NCI-H2227 (cell line): Measurements from ENCODE around the gene SMC6.

Experiments
- DNase-seq: peaks from one replicate; lab custom pipeline; 2025; ENCODE audit not compliant: unreplicated experiment; lab: John Stamatoyannopoulos, UW

The SMC6 gene

DNA sequence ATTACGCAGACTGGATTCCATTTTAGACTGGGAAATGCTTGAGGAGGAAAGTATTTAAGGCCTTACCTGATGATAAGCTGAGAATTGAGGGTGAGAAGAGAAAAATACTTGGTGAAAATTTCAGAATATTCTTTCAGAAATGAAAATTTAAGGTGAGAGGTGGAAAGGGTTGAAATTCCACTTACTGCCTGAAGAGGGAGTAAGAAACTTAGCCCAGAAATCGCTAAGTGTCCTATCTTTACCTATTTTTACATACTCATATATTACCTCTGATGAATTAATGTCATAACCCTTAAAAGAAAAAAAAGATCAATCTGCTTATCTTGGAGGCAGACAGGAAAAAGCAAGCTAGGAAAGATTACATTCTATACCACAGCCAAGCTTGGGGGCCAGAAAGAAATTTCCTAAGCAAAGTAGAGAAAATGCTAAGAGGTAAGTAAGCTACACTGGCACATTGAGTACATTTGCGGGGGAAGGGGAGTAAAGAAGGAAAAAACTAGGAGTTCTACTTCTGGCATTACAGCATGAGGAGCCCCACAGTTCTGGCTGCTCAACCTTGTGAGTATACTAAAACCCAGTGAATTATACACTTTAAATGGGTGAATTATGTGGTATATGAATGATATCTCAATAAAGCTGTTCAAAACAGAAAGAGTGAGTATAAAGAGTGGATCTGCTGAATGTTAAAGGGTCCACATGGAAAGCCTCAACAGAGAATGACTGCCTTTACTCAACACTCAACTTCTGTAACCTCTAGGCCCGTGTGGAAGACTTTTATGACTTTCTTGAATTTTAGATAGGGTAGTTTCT lies 33.8 kb downstream of the SMC6 start:
- peak; percentile 28 for DNase-seq

DNA sequence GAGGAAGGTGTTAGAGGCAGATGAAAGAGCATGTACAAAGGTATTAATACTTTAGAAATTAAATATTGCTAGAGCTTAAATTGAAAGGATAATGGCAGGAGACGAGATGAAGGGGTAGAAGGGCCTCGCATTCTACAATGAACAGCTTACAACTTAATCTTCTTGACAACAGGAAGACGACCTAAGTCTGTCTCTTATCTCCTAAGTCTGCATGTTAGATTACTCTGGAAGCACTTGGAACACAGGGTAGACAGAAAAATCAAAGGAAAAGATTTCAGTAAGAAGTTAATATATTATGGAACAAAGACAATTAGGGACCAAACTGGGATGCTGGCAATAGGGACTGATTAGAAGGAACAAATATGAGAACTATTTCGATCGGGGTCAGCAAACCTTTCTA lies 34.9 kb downstream of the SMC6 start:
- no peak for DNase-seq

DNA sequence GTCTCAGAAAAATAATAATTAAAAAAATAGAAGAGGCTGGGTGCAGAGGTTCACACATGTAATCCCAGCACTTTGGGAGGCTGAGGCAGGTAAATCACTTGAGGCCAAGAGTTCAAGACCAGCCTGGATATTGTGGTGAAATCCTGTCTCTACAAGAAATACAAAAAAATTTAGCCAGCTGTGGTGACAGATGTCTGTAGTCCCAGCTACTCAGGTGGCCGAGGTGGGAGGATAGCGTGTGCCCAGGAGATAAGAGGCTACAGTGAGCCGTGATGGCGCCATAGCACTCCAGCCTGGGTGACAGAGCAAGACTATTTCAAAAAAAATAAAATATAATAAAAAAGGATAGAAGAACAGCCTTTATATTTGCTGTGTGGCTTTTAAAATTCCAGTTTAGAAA lies 35.9 kb downstream of the SMC6 start:
- DNase-seq, result no peak

DNA sequence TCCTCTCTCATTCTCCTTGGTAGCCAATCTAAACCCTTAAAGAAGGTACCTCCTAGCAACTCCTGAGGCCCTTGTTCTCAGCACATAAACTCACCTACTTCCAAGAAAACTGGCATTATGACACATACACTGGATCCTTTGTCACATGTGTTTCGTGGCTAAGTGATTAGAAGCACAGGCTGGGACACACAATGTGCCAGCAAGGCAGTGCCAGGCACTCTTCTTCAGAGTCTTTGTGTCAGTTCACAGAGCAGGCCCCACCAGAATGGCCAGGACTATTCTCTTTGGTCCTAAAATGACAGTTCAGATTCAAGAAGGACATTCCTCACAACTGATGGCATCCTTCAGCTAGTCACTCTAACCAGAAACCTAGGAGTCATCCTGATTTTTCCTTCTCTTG lies 40.3 kb downstream of the SMC6 start:
- DNase-seq, result no peak

DNA sequence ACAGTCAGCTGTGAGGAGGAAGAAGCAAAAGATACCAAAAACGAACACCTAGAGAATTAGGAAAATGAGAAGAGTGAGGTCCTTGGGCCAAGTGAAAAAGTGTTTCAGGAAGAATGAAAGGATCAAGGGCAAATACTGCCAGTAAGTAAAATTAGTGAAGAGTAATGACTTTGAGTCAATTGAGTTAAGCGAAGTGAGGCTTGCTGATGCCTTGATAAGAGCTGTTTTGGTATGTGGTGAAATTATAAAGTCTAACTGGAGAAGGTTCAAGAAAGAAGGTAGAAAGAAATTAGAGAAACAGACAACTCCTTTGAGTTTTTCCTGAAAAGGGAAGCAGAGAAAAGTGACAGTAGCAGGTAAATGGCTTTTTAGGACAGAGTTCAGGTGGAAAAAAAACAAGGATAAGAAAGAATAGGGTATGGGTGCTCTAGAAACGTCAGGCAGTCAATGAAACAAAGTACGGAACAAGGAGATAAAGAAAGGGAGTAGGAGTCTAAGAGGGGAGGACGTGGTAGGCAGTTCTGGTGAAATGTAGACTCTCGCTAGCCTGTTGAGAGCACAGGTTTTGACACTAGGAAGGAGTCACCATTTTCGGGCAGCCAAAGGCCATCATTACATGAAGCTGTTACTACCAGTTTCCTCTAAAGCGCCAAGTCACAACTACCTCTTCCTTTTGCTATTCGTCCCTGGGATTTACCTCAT lies 42.9 kb downstream of the SMC6 start:
- no peak for DNase-seq

DNA sequence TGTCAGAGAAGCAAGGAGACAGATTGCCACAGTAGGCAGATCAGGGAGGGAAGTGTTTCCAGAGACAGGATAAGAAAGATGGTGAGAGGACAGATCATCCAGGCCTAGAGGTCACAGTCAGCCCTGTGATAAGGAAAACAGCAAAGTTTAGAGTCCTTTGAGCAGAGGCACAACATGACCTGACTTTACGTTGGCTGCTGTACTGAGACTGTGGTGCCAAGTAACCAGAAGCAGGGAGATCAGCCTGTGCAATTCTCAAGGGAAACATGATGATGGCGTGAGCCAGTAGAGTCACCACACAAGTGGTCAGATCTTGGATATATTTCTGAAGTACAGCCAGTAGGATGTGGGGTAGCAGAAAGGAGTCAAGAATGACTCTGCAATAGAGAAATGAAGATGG lies 43.7 kb downstream of the SMC6 start:
- DNase-seq, result no peak

DNA sequence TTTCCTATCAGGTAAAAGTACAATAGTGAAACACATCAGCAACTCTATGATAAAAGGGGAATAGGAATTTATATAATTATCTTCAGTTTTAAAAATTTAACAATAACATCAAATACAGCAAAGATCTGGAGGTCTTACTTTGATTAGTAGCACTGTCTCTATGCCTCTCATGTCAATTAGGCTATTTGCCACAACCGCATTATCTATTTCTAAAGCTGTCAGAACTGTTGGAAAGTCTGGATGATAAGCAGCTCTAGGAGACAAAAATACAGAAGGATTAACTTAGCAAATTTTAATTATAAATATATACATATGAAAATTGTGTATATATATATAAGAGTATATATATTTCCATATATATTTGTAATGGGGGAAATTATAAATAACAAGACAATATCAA lies 45.1 kb downstream of the SMC6 start:
- DNase-seq, result no peak

DNA sequence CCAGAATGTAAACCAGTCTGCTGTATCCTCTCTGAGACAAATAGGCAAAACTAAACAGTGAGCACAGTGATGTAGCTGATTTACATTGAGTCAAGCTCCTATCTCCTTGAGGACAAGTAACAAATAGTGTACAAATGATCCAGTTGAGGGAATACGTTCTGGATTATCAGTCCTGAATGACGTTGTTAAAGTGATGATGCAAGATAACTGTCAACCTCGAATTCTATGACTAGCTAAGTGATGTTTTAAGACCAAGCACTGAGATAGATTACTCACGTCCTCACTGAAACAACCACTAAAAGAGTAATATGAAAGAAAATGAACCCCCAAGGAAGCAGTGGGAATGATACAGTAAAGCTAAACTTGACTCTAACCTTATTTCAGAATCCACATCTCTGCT lies 46.8 kb downstream of the SMC6 start:
- no peak for DNase-seq

DNA sequence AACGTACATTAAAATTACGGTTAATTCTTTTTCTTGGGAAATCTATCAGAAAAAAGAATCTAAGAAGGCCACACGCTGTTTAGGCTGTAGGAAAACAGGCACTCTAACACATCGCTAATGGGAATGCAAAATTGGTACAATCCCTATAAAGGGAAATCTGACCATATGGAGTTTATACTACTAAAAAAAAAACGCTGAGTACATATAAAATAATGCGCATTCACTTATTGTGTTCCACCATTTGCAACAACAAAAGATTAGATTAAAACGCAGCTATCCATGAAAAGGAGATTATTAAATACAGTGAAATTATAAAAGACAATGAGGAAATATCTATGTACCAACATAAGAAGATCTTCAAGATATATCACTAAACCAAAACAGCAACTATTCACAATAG lies 62.8 kb downstream of the SMC6 start:
- DNase-seq, result no peak

DNA sequence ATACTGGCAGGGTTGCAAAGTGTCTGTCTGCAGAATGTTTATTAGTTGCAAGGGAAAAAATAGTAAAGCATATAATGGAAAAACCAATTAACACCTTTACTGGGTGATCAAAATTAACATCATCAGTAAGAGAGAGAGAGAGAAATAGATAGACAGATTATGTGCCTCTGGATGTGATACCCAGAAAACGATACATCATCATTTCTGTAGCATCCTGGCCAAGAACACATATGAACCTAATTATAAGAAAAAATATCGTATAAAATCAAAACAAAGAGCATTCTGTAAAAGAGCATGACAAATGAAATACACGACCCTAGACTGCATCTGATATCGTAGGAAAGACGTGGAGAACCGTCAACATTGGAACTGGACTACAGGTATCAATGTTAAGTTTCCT lies 64.6 kb downstream of the SMC6 start:
- DNase-seq, result no peak

DNA sequence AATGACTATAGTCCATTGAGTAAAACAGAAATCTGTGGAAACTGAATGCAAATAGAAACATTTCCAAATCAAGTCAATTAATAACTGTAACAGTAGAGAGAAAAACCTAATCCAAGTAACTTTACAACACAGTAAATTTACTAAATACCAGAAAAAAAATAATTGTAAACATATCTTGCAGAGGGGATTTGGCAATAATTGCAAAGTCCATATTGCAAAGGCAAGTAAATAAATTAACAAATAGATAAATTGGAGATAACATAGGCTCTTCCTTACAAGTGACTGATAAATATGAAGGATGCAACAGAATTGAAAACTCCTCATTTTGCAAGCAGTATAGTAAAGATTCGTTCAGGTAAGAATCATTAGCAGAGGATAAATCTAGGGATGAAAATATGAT lies 65.0 kb downstream of the SMC6 start:
- no peak for DNase-seq

DNA sequence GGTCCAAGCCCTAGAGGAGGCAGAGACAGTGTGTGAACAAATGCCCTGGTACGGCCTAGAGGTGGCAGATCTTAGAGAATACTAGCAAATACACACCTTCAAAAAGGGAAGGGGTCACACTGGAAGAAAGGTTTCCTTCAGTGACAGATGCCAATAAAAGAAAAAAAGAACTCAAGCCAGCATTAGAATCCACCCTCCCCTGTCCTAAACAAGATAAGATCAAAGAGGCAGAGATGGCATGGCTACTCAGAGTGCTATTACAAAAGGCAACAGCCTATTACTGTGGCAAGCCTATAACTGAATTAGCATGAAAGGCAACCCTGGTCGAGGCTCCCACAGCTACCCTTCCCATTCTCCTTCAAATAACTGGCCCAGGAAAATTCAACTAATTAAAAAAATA lies 69.6 kb downstream of the SMC6 start:
- no peak for DNase-seq

DNA sequence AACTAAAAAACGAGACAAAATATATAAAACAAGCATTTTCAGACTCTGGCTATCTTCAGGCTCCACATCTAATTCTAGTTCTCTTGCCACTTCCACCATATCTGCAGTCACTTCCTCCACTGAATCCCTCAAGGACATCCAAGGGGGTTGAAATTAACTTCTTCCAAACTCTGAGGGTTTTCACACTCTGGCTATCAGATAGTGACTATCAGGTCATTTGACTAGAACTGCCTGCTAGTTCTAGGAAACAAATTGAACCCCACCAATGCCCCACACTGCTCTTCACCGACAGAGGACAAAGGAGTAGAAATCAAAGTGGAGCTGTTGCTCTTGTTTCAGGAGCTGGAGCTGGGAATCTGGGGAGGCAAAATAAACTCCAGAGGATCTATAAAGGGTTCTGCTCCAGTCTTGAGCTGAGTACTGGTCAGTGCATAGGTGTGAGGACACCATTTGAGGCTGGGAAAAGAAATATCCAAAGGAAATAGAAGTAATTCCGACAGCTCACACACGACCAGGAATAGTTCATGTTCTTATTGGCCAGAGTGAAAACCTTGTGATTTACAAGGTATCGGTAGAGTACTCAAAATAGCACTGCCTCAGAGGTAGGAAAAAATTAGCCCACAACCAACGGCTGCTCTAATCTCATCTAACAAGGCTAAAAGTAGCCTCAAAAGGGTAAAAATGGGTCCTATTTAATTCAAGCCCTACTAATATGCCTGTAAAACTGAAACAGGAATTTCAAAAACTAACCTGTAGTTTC lies 71.3 kb downstream of the SMC6 start:
- DNase-seq, result no peak

DNA sequence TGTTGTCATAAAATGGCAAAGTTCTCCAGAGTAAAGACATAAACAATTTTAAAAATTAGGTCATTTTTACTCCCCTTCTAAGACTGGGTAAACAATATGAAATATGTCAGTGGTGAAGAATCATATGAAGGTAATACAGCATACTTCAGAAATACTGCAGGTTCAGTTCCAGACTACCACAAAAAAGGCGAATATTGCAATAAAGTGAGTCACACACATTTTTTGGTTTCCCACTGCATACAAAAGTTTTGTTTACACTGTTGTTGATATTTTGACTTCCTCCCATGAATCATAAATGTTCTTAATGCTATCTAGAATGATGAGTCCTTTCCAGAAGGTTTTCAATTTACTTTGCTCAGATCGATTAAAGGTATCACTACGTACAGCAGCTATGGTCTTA lies 73.5 kb downstream of the SMC6 start:
- DNase-seq, result no peak

DNA sequence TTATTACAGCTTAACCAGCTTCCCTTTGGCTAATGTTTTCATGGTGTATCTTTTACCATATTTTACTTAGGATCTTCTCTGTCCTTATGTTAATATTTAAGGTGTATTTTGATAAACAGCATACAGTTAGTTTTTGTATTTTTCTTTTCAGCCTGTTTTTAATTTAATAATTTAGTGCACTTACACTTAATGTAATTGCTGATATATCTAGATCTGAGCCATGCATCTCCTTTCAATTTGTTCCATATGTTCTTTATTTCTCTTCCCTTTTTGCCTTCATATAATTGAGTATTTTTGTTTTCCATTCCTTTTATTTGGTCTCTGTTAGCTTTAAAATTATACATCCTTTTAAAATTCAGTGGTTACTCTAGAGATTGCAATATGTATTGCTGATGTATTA lies 78.8 kb downstream of the SMC6 start:
- no peak for DNase-seq

DNA sequence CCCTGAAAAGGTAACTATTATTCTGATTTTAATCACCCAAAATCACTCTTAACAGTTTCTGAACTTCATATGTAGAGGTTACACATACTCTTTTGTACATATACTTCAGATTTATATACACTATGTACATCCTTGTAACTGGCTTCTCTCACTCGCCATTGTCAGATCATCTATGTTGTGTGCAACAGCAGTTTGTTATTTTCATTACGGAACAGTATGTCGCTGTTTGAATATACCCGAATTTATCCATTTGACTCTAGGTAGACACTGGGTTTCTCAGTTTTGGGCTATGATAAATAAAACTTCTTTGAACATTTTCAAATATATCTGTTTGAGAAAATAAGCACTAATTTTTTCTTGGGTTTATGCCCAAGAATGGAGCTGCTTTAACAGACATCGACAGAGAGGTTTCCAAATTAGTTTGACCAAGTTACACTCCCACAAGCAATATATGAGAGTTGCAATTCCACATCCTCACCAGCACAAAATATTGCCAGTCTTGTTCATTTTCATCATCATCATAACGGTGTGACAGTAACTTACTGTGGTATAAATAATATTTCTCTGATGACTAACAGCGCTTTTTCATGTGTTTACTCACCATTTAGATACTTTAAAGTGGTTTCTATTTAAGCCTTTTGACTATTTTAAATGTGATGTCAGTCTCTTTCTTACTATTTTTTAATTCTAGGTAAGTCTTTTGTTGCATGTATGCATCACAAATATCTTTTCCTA lies 80.9 kb downstream of the SMC6 start:
- no peak for DNase-seq

DNA sequence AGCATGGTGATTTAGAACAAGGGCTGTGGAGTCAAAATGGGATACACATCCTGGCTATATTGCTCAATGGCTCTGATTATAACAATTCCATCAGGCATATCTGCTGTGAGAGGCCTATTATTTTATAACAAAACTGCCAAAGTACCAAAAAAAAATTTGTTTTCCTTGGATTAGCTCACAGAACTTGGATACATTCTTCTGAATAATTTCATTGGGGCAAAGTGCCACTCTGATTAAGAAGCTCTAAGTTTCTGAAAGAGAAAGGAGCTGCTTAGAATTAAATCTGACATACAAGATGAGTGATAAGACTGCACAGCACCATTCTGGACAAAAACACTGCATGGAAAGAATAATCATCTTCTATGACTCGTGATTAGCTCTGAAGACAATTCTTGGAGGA lies 85.7 kb downstream of the SMC6 start:
- no peak for DNase-seq

DNA sequence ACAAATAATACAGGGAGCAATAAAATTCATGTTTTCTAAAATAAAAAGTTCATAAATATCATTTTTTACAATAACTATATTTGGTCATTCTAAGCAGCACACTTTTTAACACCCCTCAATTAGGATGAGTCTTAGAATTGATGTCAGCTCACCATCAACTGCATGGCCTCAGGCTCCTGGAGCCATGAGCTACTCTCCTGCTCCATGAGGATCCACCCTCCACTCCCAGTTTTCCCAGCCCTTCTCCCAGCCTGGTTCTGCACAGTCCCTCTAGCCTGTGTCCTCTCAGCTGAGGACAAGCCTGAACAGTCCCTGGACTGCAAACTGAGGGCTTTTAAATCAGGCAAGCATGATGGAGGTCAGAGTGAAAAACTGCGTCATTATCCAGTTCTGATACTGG lies 89.1 kb downstream of the SMC6 start:
- no peak for DNase-seq

DNA sequence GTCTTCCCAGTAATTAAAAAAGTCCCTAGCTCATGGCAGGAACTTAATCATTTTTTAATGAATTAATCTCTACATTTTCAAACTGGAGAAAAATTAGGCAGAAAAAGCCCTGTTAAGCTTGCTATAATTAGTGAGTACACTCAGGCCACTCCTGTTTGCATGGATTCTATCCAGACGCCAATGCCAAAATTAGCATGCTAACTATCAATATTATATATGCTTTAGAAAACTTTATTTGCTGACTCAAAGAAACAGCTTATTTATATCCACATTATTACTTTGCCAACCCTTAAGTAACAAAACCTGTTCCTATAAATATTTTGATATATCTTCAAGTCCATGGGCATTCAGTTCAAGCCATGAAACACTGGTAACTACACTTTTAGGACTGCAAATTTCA lies 90.9 kb downstream of the SMC6 start:
- DNase-seq, result no peak

DNA sequence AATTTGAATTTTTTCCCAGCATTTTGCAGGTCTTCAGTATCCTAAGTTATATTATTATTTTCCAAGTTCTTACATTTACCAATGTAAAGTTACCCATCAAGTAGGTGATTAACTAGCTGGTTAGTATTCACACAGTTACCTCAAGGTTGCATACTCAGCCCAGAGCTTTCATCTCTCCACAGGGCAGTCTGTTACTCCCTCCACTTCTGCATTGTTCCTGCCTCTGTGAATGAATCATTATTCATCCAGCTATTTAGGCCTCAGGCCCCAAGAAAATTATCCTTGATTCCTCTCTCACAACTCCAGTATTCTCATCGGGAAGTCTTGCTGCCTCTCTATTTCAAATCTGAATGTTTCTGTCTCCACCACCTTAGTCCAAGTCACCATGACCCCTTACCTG lies 92.2 kb downstream of the SMC6 start:
- DNase-seq, result no peak

DNA sequence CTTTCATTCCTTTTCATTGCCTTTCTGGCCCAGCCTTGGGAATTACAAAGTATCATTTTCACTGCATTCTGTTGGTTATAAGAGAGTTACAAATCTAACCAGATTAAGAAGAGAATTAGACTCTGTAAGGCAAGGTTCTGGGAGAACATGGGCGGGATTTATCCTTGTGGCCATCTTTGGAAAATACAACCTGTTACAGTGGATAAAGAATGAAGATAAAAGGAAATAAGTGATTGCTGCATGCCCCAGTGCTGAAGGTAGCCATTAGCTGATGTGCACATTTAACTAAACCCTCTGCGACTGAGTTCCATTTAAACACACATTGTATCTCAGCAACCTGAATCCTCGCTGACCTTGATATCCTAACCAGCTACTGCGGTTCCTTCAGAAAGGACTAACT lies 93.4 kb downstream of the SMC6 start:
- no peak for DNase-seq
